Activated naive CD8-positive, alpha-beta T cell treated with anti-CD3 and anti-CD28 coated beads, Interleukin-2, amount 10 ng/mL, durations not matched to agents 7 days and 5 days (primary cell): Measurements from ENCODE around the gene GUCY1A2. TPM values are rescaled to one million over a fixed set of nuclear protein-coding genes. Genes with fewer than 3 reads are reported as not detected.

ENCODE experiments used
- ATAC-seq: fragments of 150-1000 bp; cut with Tn5 transposase; one replicate; pipeline ENCODE4 v1.10.0; 2021; ENCODE audit warnings: low read depth, moderate library complexity
- POLR2A ChIA-PET: fragments of 350-600 bp; sonication (Branson Sonifier 250); formaldehyde crosslinking; loops from one replicate; lab custom pipeline; 2021; ENCODE audit warnings: antibody characterized with exemption; lab: Charles Lee
- DNase-seq: peaks from one replicate; pipeline ENCODE4 v3.0.0; 2021
- H3K27ac Mint-ChIP-seq: one replicate; pipeline ENCODE4 v1.8.0; 2022; ENCODE audit warnings: mild to moderate bottlenecking, mixed read lengths
- H3K27me3 Mint-ChIP-seq: one replicate; pipeline ENCODE4 v1.8.0; 2022; ENCODE audit warnings: mild to moderate bottlenecking, moderate library complexity, mixed read lengths
- H3K36me3 Mint-ChIP-seq: one replicate; pipeline ENCODE4 v1.8.0; 2021; ENCODE audit warnings: mild to moderate bottlenecking, mixed read lengths
- H3K4me1 Mint-ChIP-seq: one replicate; pipeline ENCODE4 v1.8.0; 2021; ENCODE audit warnings: mixed read lengths
- H3K4me3 Mint-ChIP-seq: one replicate; pipeline ENCODE4 v1.8.0; 2022; ENCODE audit warnings: mild to moderate bottlenecking, moderate library complexity, mixed read lengths
- H3K9me3 Mint-ChIP-seq: one replicate; pipeline ENCODE4 v1.8.0; 2021; ENCODE audit warnings: mixed read lengths
- total RNA-seq, 2 experiments: library from RNA; stranded (reverse); gene quantifications; one replicate each; pipeline ENCODE4 v1.2.3, GENCODE V29; 2021

The GUCY1A2 gene
- total RNA-seq, 2 experiments from 2014 or later: not detected

GRCh38 chr11:106670069-106670468, 348.2 kb downstream of the GUCY1A2 start:
- DNase-seq (no peak), ATAC-seq (no peak)
- POLR2A ChIA-PET: no interaction called here
- H3K36me3 Mint-ChIP-seq: no peaks in the 10 kb centered on the region
- no peaks in the 10 kb centered on the region for H3K27me3 Mint-ChIP-seq
- H3K4me3 Mint-ChIP-seq: no peak overlapping the region
- H3K27ac Mint-ChIP-seq: no peak overlapping the region
- H3K9me3 Mint-ChIP-seq: peaks cover 9% of the 10 kb centered on the region
- no peaks in the 10 kb centered on the region for H3K4me1 Mint-ChIP-seq

DNA sequence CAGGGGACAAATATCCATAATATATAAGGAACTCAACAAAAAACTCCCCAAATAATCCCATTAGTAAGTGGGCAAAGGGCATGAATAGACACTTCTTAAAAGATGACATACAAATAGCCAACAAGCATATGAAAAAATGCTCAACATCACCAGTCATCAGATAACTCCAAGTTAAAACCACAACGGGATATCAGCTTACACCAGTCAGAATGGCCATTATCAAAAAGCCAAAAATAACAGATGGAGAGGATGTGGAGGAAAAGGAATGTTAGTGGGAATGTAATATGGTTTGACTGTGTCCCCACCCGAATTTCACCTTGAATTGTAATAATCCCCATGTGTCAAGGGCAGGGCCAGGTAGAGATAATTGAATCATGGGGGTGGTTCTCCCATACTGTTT, 350.1 kb downstream of the GUCY1A2 start:
- Mint-ChIP-seq H3K36me3 (no peaks in the 10 kb centered on the region), H3K27ac (no peak overlapping the region), H3K4me1 (no peaks in the 10 kb centered on the region), H3K27me3 (no peaks in the 10 kb centered on the region), H3K9me3 (peaks cover 9% of the 10 kb centered on the region), H3K4me3 (no peak overlapping the region)
- ATAC-seq (no peak), DNase-seq (no peak)
- POLR2A ChIA-PET: no interaction called here

- DNase-seq (no peak), ATAC-seq (no peak)
- H3K9me3 Mint-ChIP-seq: no peaks in the 10 kb centered on the region
- H3K36me3 Mint-ChIP-seq: no peaks in the 10 kb centered on the region
- no peak overlapping the region for H3K4me3 Mint-ChIP-seq
- POLR2A ChIA-PET: no interaction called here
- no peak overlapping the region for H3K27ac Mint-ChIP-seq
- H3K27me3 Mint-ChIP-seq: no peaks in the 10 kb centered on the region
- H3K4me1 Mint-ChIP-seq: no peaks in the 10 kb centered on the region
Measured at GRCh38 chr11:106656646-106657045, 361.6 kb downstream of the GUCY1A2 start.

GRCh38 chr11:106644824-106645223, 373.5 kb downstream of the GUCY1A2 start:
- Mint-ChIP-seq H3K4me3 (no peak overlapping the region), H3K9me3 (peaks cover 5% of the 10 kb centered on the region), H3K36me3 (no peaks in the 10 kb centered on the region), H3K27ac (no peak overlapping the region), H3K4me1 (no peaks in the 10 kb centered on the region), H3K27me3 (no peaks in the 10 kb centered on the region)
- POLR2A ChIA-PET: no interaction called here
- ATAC-seq: no peak
- DNase-seq: no peak

GRCh38 chr11:106642331-106642730, 375.9 kb downstream of the GUCY1A2 start:
- Mint-ChIP-seq H3K27me3 (no peaks in the 10 kb centered on the region), H3K27ac (no peak overlapping the region), H3K9me3 (peaks cover 6% of the 10 kb centered on the region), H3K4me1 (no peaks in the 10 kb centered on the region), H3K4me3 (no peak overlapping the region), H3K36me3 (no peaks in the 10 kb centered on the region)
- DNase-seq (no peak), ATAC-seq (no peak)
- POLR2A ChIA-PET: no interaction called here

GRCh38 chr11:106632283-106632682, 386.0 kb downstream of the GUCY1A2 start:
- Mint-ChIP-seq H3K4me1 (no peaks in the 10 kb centered on the region), H3K36me3 (no peaks in the 10 kb centered on the region), H3K4me3 (no peak overlapping the region), H3K27ac (no peak overlapping the region), H3K27me3 (no peaks in the 10 kb centered on the region), H3K9me3 (peaks cover 8% of the 10 kb centered on the region)
- no peak for DNase-seq
- POLR2A ChIA-PET: no interaction called here
- no peak for ATAC-seq

- ATAC-seq (no peak), DNase-seq (no peak)
- H3K36me3 Mint-ChIP-seq: no peaks in the 10 kb centered on the region
- H3K4me1 Mint-ChIP-seq: no peaks in the 10 kb centered on the region
- POLR2A ChIA-PET: no interaction called here
- H3K27me3 Mint-ChIP-seq: no peaks in the 10 kb centered on the region
- H3K4me3 Mint-ChIP-seq: no peak overlapping the region
- no peak overlapping the region for H3K27ac Mint-ChIP-seq
- peaks cover 5% of the 10 kb centered on the region for H3K9me3 Mint-ChIP-seq
Measured at GRCh38 chr11:106627694-106628093, 390.6 kb downstream of the GUCY1A2 start.

- H3K27me3 Mint-ChIP-seq: no peaks in the 10 kb centered on the region
- H3K36me3 Mint-ChIP-seq: no peaks in the 10 kb centered on the region
- peaks cover 10% of the 10 kb centered on the region for H3K9me3 Mint-ChIP-seq
- H3K27ac Mint-ChIP-seq: no peak overlapping the region
- DNase-seq: no peak
- no peak for ATAC-seq
- H3K4me3 Mint-ChIP-seq: no peak overlapping the region
- H3K4me1 Mint-ChIP-seq: no peaks in the 10 kb centered on the region
- POLR2A ChIA-PET: no interaction called here
Measured at GRCh38 chr11:106625566-106625965, 392.7 kb downstream of the GUCY1A2 start.

DNA sequence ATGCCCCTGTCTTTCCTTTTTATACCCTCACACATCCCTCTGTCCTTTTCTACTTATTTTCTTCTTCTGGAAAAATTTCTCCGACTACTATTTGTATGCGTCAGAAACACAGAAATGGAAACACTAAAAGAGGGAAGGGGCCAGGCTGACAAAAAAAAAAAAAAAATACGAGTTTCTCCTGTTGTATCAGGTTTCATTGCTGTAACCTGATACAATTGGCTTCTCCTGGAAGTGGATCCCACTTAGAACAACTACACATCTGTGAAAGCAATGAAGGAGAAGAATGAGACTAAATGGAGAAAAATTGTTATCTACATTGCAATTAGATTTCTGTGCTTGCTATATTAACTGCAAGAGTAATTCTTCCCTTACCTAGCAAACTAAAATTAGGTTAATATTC, 393.9 kb downstream of the GUCY1A2 start:
- POLR2A ChIA-PET: no interaction called here
- Mint-ChIP-seq H3K4me1 (no peaks in the 10 kb centered on the region), H3K36me3 (no peaks in the 10 kb centered on the region), H3K4me3 (no peak overlapping the region), H3K9me3 (peaks cover 10% of the 10 kb centered on the region), H3K27me3 (no peaks in the 10 kb centered on the region), H3K27ac (no peak overlapping the region)
- ATAC-seq (no peak), DNase-seq (no peak)
